Mesenchymal stem cell (in vitro differentiated cells and primary cell): ENCODE results near the gene PNMA6E.

Experiments used
- DNase-seq: peaks from one replicate; pipeline ENCODE4 v3.0.0-alpha.2; 2013
- H2AFZ ChIP-seq: one replicate; pipeline ENCODE4 v1.6.1; 2013; ENCODE audit warnings: low read depth, mild to moderate bottlenecking, control low read depth, inconsistent platforms, low read length, moderate library complexity
- H2AK5ac ChIP-seq: 2 replicates; pipeline ENCODE4 v1.6.1; 2013; ENCODE audit warnings: low read length, moderate library complexity, mild to moderate bottlenecking, inconsistent platforms; ENCODE audit not compliant: severe bottlenecking
- H2BK120ac ChIP-seq: one replicate; pipeline ENCODE4 v1.6.1; 2013; ENCODE audit warnings: low read depth, mild to moderate bottlenecking, inconsistent platforms, low read length, moderate library complexity
- H2BK12ac ChIP-seq, 2 experiments: one replicate each; pipeline ENCODE4 v1.6.1; 2013; ENCODE audit warnings: inconsistent platforms in 2 of 2, low read length in 2 of 2, mild to moderate bottlenecking in 2 of 2, moderate library complexity in 2 of 2, control low read depth in 1 of 2
- H2BK15ac ChIP-seq: one replicate; pipeline ENCODE4 v1.6.1; 2013; ENCODE audit warnings: mild to moderate bottlenecking, low read depth, inconsistent platforms; ENCODE audit not compliant: poor library complexity, severe bottlenecking
- H2BK5ac ChIP-seq: 2 replicates; pipeline ENCODE4 v1.6.1; 2013; ENCODE audit warnings: low read depth, mild to moderate bottlenecking, low read length, control low read depth, inconsistent platforms; ENCODE audit not compliant: poor library complexity, severe bottlenecking
- H3K14ac ChIP-seq, 2 experiments: one replicate each; pipeline ENCODE4 v1.6.1; 2013; ENCODE audit warnings: inconsistent platforms in 2 of 2, low read length in 2 of 2, control low read depth in 1 of 2, mild to moderate bottlenecking in 1 of 2, moderate library complexity in 1 of 2
- H3K18ac ChIP-seq, 2 experiments: one replicate each; pipeline ENCODE4 v1.6.1; 2013; ENCODE audit warnings: inconsistent platforms in 2 of 2, low read length in 2 of 2, control low read depth in 1 of 2, low read depth in 1 of 2, mild to moderate bottlenecking in 1 of 2
- H3K23ac ChIP-seq, 2 experiments: one replicate each; pipeline ENCODE4 v1.6.1; 2013; ENCODE audit warnings: inconsistent platforms in 2 of 2, low read length in 2 of 2, mild to moderate bottlenecking in 2 of 2, moderate library complexity in 2 of 2, control low read depth in 1 of 2
- H3K27ac ChIP-seq: 2 replicates; pipeline ENCODE4 v1.5.1; 2013; ENCODE audit warnings: mild to moderate bottlenecking, moderate library complexity, low read length, control low read depth, inconsistent platforms; ENCODE audit not compliant: poor library complexity, severe bottlenecking
- H3K27me3 ChIP-seq, 2 experiments: 2 replicates each; pipeline versions ENCODE4 v1.6.1 to v1.7.0; 2013; ENCODE audit warnings: low read length in 2 of 2, mild to moderate bottlenecking in 2 of 2, moderate library complexity in 2 of 2, control low read depth in 1 of 2, inconsistent platforms in 1 of 2; ENCODE audit not compliant: control insufficient read depth in 1 of 2, insufficient read depth in 1 of 2
- H3K36me3 ChIP-seq, 2 experiments: 2 replicates each; pipeline versions ENCODE4 v1.6.1 to v1.7.0; 2013; ENCODE audit warnings: low read length in 2 of 2, control low read depth in 1 of 2, inconsistent platforms in 1 of 2, low read depth in 1 of 2, mild to moderate bottlenecking in 1 of 2; ENCODE audit not compliant: insufficient read depth in 2 of 2, control insufficient read depth in 1 of 2
- H3K4ac ChIP-seq, 2 experiments: one replicate each; pipeline ENCODE4 v1.6.1; 2013; ENCODE audit warnings: inconsistent platforms in 2 of 2, low read length in 2 of 2, mild to moderate bottlenecking in 2 of 2, moderate library complexity in 2 of 2, control low read depth in 1 of 2, low read depth in 1 of 2
- H3K4me1 ChIP-seq: 2 replicates; pipeline ENCODE4 v1.6.1; 2013; ENCODE audit warnings: low read depth, low read length, control low read depth; ENCODE audit not compliant: control insufficient read depth, insufficient read depth
- H3K4me2 ChIP-seq: 2 replicates; pipeline ENCODE4 v1.6.1; 2013; ENCODE audit warnings: low read length, mild to moderate bottlenecking, inconsistent platforms; ENCODE audit not compliant: poor library complexity, severe bottlenecking
- H3K4me3 ChIP-seq, 2 experiments: 2 replicates each; pipeline versions ENCODE4 v1.5.1 to v1.7.0; 2013; ENCODE audit warnings: low read length in 2 of 2, mild to moderate bottlenecking in 2 of 2, control low read depth in 1 of 2, low read depth in 1 of 2; ENCODE audit not compliant: insufficient read depth in 1 of 2
- H3K79me1 ChIP-seq: replicated peaks from 2 replicates; pipeline ENCODE4 v1.6.1; 2013; ENCODE audit warnings: mild to moderate bottlenecking, control low read depth, low read length, inconsistent platforms; ENCODE audit not compliant: poor library complexity, severe bottlenecking
- H3K9ac ChIP-seq: 2 replicates; pipeline ENCODE4 v1.7.0; 2013; ENCODE audit warnings: mild to moderate bottlenecking, low read length, moderate library complexity
- H3K9me3 ChIP-seq: 2 replicates; pipeline ENCODE4 v1.7.0; 2013; ENCODE audit warnings: mild to moderate bottlenecking, low read length; ENCODE audit not compliant: control insufficient read depth
- H4K8ac ChIP-seq: one replicate; pipeline ENCODE4 v1.6.1; 2013; ENCODE audit warnings: inconsistent platforms, mild to moderate bottlenecking, low read length, moderate library complexity
- H4K91ac ChIP-seq: one replicate; pipeline ENCODE4 v1.6.1; 2013; ENCODE audit warnings: mild to moderate bottlenecking, low read length, inconsistent platforms
- WGBS: methylation state at CpG from one replicate; pipeline ENCODE4 v1.1.7; 2013; ENCODE audit warnings: mixed read lengths; 5-methylcytosine and 5-hydroxymethylcytosine counted together

The PNMA6E gene

GRCh38 chrX:153361781-153362397 is 39.3 kb downstream of the PNMA6E start:
- no peak overlapping the region for H2BK120ac ChIP-seq
- H4K8ac ChIP-seq: no peak overlapping the region
- peaks cover 9% of the 10 kb centered on the region for H3K9me3 ChIP-seq
- no peak overlapping the region for H3K4me2 ChIP-seq
- H2AK5ac ChIP-seq: no peak overlapping the region
- no CpG with 5 or more reads among the region's 2 CpGs for WGBS
- no peak overlapping the region for H2BK15ac ChIP-seq
- DNase-seq: no peak
- no peak overlapping the region for H2AFZ ChIP-seq
- no peaks in the 10 kb centered on the region for H3K36me3 ChIP-seq
- H2BK5ac ChIP-seq: no peak overlapping the region
- H2BK12ac ChIP-seq: no peak overlapping the region
- no peak overlapping the region for H4K91ac ChIP-seq
- H3K9ac ChIP-seq: no peak overlapping the region
- H3K27me3 ChIP-seq: peaks cover 0 to 23% of the 10 kb centered on the region in 2 experiments
- H3K18ac ChIP-seq: no peak overlapping the region
- H3K27ac ChIP-seq: no peak overlapping the region
- H3K4ac ChIP-seq: no peak overlapping the region
- no peaks in the 10 kb centered on the region for H3K79me1 ChIP-seq
- H3K14ac ChIP-seq: no peak overlapping the region
- H3K4me3 ChIP-seq: no peak overlapping the region
- no peaks in the 10 kb centered on the region for H3K4me1 ChIP-seq
- H3K23ac ChIP-seq: no peak overlapping the region

DNA sequence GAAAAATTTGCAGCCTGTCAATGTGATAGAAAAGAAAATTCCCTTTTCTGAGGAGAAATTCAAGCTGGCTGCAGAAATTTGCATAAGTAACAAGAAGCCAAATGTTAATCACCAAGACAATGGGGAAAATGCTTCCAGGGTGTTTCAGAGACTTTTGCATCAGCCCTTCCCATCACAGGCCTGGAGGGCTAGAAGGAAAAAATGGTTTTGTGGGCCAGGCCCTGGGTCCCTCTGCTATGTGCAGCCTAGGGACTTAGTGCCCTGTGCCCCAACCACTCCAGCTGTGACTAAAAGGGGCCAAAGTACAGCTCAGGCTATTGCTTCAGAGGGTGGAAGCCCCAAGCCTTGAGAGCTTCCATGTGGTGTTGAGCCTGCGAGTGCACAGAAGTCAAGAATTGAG is 43.3 kb downstream of the PNMA6E start:
- Histone ChIP-seq H3K4me1 (no peaks in the 10 kb centered on the region), H2BK5ac (no peak overlapping the region), H3K9me3 (peaks cover 13% of the 10 kb centered on the region), H4K8ac (no peak overlapping the region), H3K4me2 (no peak overlapping the region), H3K18ac (no peak overlapping the region), H2BK120ac (no peak overlapping the region), H2AK5ac (no peak overlapping the region), H3K4me3 (no peak overlapping the region), H3K27ac (no peak overlapping the region), H3K23ac (no peak overlapping the region), H3K14ac (no peak overlapping the region), H4K91ac (no peak overlapping the region), H2AFZ (no peak overlapping the region), H3K79me1 (no peaks in the 10 kb centered on the region), H3K36me3 (no peaks in the 10 kb centered on the region), H2BK15ac (no peak overlapping the region), H2BK12ac (no peak overlapping the region), H3K9ac (no peak overlapping the region), H3K4ac (no peak overlapping the region), H3K27me3 (peaks cover 0 to 21% of the 10 kb centered on the region in 2 experiments)
- no peak for DNase-seq
- WGBS: 86% methylated on average over 1 of the region's 1 CpG

GRCh38 chrX:153353416-153353815 is 47.7 kb downstream of the PNMA6E start:
- peaks cover 0 to 13% of the 10 kb centered on the region in 2 experiments for H3K27me3 ChIP-seq
- no peak overlapping the region for H3K4me2 ChIP-seq
- no peak overlapping the region for H3K27ac ChIP-seq
- H3K23ac ChIP-seq: no peak overlapping the region
- H3K79me1 ChIP-seq: peaks cover 2% of the 10 kb centered on the region
- 65% methylated on average over 11 of the region's 12 CpGs for WGBS
- H2BK15ac ChIP-seq: no peak overlapping the region
- no peak overlapping the region for H4K8ac ChIP-seq
- H3K4ac ChIP-seq: no peak overlapping the region
- no peak overlapping the region for H3K4me3 ChIP-seq
- no peak overlapping the region for H3K9ac ChIP-seq
- DNase-seq: no peak
- no peak overlapping the region for H2AFZ ChIP-seq
- H3K36me3 ChIP-seq: peaks cover 14 to 31% of the 10 kb centered on the region in 2 experiments
- H2AK5ac ChIP-seq: no peak overlapping the region
- H3K14ac ChIP-seq: no peak overlapping the region
- H3K9me3 ChIP-seq: peaks cover 18% of the 10 kb centered on the region
- no peak overlapping the region for H4K91ac ChIP-seq
- no peak overlapping the region for H3K18ac ChIP-seq
- no peak overlapping the region for H2BK5ac ChIP-seq
- no peak overlapping the region for H2BK120ac ChIP-seq
- no peaks in the 10 kb centered on the region for H3K4me1 ChIP-seq
- H2BK12ac ChIP-seq: no peak overlapping the region

- H2BK12ac ChIP-seq: no peak overlapping the region
- no peak overlapping the region for H2BK120ac ChIP-seq
- H2BK5ac ChIP-seq: no peak overlapping the region
- no peak overlapping the region for H3K23ac ChIP-seq
- H3K4me2 ChIP-seq: no peak overlapping the region
- H2AFZ ChIP-seq: no peak overlapping the region
- no peak for DNase-seq
- no peak overlapping the region for H2BK15ac ChIP-seq
- H4K91ac ChIP-seq: no peak overlapping the region
- no peak overlapping the region for H3K9ac ChIP-seq
- WGBS: 83% methylated on average over 2 of the region's 3 CpGs
- H3K4me3 ChIP-seq: no peak overlapping the region
- H2AK5ac ChIP-seq: no peak overlapping the region
- no peak overlapping the region for H3K14ac ChIP-seq
- H3K27ac ChIP-seq: no peak overlapping the region
- no peak overlapping the region for H4K8ac ChIP-seq
- H3K79me1 ChIP-seq: peaks cover 2% of the 10 kb centered on the region
- H3K9me3 ChIP-seq: peaks cover 13% of the 10 kb centered on the region
- H3K4me1 ChIP-seq: no peaks in the 10 kb centered on the region
- H3K27me3 ChIP-seq: peaks cover 0 to 13% of the 10 kb centered on the region in 2 experiments
- peaks cover 15 to 35% of the 10 kb centered on the region in 2 experiments for H3K36me3 ChIP-seq
- no peak overlapping the region for H3K4ac ChIP-seq
- H3K18ac ChIP-seq: no peak overlapping the region
Observed at GRCh38 chrX:153352858-153353257, 48.3 kb downstream of the PNMA6E start.
